ENCODE data around the gene ACAP2.
A peak's percentile ranks its signal among the peaks of the same experiment; 100 is the strongest.

DNA sequence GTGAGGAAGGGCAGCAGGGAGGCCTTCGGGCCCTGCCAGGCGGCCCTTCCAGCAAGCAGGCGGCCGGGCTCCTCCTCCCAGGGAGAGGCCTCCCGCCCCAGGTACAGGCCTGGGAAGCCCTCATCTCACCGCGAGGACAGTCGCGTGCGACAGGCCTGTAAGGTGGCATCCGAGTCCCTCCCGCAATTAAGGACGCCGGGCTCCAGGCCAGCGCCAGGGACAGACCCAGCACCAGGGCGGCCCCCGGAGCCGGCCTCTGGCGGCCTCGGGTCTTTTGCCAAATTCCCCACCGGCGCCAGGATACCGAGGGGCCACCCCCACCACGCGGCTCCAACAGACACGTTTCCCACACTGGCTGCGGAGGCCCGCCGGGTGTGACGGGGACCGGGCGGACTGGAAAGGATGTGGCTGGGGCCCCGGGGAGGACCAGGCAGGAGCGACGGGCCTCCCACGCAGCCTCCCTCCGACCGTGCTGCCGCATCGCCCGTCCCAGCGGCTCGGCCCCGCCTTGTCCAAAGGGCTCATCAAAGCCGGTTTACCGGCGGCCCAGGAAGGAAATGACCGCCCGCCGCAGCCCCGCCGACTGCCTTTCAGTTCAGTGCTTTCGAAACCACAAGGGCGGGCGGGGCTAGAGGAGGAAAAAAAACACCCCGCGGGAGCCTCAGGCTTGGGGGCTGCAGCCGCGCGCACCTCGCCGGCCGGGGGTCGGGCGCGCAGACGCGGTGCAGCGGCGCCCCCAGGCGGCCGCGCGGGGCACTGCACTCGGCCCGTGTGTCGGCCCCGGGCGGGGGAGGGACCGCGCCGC, 183.1 kb downstream of the ACAP2 start:
- peak; percentile 33; the same call in 1 of the 2 replicates for TF ChIP-seq SPI1 (IDR thresholded peaks at IDR 0.05; ENCODE audit: borderline replicate concordance, low read depth)
- TF ChIP-seq, protein P1, sequence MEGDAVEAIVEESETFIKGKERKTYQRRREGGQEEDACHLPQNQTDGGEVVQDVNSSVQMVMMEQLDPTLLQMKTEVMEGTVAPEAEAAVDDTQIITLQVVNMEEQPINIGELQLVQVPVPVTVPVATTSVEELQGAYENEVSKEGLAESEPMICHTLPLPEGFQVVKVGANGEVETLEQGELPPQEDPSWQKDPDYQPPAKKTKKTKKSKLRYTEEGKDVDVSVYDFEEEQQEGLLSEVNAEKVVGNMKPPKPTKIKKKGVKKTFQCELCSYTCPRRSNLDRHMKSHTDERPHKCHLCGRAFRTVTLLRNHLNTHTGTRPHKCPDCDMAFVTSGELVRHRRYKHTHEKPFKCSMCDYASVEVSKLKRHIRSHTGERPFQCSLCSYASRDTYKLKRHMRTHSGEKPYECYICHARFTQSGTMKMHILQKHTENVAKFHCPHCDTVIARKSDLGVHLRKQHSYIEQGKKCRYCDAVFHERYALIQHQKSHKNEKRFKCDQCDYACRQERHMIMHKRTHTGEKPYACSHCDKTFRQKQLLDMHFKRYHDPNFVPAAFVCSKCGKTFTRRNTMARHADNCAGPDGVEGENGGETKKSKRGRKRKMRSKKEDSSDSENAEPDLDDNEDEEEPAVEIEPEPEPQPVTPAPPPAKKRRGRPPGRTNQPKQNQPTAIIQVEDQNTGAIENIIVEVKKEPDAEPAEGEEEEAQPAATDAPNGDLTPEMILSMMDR (IDR thresholded peaks at IDR 0.05; ENCODE audit: insufficient read depth, low read length) = peak; percentile 14
